NB4 (cell line): ENCODE results near the gene CERS2.

Source experiments
- DNase-seq: peaks from one replicate; pipeline ENCODE4 v3.0.0; 2010; ENCODE audit warnings: low read depth
- H3K4me3 ChIP-seq: one replicate; pipeline ENCODE4 v1.5.1; 2011; ENCODE audit warnings: mild to moderate bottlenecking, low read depth, low read length, moderate library complexity
- MYC ChIP-seq: IDR thresholded peaks from 2 replicates; pipeline ENCODE4 v1.6.1; 2011; ENCODE audit warnings: low read depth, low read length
- POLR2A ChIP-seq: IDR thresholded peaks from 2 replicates; pipeline ENCODE4 v1.6.1; 2011; ENCODE audit warnings: mild to moderate bottlenecking; ENCODE audit not compliant: insufficient read length; ENCODE audit errors: extremely low read depth
- TF ChIP-seq, protein P1 (sequence below): IDR thresholded peaks from 2 replicates; pipeline ENCODE4 v1.6.1; 2011; ENCODE audit warnings: low read depth, low read length
- TF ChIP-seq, protein P2 (sequence below): IDR thresholded peaks from one replicate; pipeline ENCODE4 v1.5.1; 2012; ENCODE audit warnings: low read depth, low read length

Gene CERS2

DNA sequence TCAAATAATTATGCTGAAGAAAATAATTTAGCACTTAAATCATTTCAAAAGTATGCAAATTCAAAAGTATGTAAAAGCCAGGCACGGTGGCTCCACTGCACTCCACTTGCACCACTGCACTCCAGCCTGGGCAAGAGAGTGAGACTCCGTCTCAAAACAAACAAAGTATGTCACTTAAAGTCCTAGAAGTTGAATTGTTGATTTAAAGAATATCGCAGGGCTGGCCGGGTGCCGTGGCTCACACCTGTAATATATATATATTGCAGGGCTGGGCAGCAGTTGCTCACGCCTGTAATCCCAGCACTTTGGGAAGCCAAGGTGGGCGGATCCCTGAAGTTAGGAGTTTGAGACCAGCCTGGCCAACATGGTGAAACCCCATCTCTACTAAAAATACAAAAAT is 57.2 kb downstream of the CERS2 start:
- no peak for DNase-seq
- no peak for TF ChIP-seq POLR2A
- TF ChIP-seq, protein P1, sequence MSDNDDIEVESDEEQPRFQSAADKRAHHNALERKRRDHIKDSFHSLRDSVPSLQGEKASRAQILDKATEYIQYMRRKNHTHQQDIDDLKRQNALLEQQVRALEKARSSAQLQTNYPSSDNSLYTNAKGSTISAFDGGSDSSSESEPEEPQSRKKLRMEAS: no peak
- TF ChIP-seq MYC: no peak
- TF ChIP-seq, protein P2, sequence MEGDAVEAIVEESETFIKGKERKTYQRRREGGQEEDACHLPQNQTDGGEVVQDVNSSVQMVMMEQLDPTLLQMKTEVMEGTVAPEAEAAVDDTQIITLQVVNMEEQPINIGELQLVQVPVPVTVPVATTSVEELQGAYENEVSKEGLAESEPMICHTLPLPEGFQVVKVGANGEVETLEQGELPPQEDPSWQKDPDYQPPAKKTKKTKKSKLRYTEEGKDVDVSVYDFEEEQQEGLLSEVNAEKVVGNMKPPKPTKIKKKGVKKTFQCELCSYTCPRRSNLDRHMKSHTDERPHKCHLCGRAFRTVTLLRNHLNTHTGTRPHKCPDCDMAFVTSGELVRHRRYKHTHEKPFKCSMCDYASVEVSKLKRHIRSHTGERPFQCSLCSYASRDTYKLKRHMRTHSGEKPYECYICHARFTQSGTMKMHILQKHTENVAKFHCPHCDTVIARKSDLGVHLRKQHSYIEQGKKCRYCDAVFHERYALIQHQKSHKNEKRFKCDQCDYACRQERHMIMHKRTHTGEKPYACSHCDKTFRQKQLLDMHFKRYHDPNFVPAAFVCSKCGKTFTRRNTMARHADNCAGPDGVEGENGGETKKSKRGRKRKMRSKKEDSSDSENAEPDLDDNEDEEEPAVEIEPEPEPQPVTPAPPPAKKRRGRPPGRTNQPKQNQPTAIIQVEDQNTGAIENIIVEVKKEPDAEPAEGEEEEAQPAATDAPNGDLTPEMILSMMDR: no peak
- no peak overlapping the region for H3K4me3 ChIP-seq
